Measurements from ENCODE around the gene POGK.
"Not testable (repeated sequence)": the region's sequence is repeated elsewhere in the genome, so short reads cannot be mapped to it uniquely, and the experiment has no call there.

The POGK gene

GRCh38 chr1:166857995-166858394, 18.7 kb downstream of the POGK start:
- no peak for DNase-seq

DNA sequence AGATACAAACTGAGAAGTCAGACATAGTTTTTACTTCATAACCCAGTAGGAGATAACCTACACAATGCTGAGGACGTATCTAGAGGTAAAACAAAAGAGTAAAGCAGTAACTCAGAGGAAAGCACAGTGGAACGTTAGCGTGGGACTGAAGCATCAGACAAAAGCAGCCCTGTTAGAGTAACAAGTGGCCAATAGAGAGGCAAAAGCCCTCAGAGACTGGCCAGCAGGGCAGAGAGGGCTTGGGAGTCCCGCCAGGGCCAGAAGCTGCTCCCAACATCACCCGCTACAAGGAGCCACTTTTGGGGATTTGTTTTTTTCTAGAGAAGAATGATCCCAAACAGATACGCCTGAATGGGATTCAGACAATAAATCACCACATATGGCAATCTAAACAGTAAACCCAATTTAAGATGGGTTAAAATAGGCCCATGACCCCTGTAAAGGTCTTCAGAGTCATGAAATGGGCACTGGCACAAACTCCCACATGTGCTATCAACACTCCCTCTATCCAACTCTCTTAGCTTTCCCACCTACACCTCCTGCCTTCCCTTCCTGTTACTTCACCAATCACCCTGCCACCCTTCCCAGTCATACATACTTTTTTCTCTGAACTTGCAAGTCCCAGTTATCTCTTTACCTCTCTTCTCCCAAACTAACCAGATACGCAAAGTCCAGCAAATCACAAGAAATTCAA, 19.6 kb downstream of the POGK start:
- no peak for DNase-seq

- DNase-seq: no peak
Measured at GRCh38 chr1:166859597-166859996, 20.3 kb downstream of the POGK start.

- DNase-seq: no peak
Measured at GRCh38 chr1:166865926-166866325, 26.7 kb downstream of the POGK start.

- DNase-seq: no peak
Measured at GRCh38 chr1:166868639-166869038, 29.4 kb downstream of the POGK start.

DNA sequence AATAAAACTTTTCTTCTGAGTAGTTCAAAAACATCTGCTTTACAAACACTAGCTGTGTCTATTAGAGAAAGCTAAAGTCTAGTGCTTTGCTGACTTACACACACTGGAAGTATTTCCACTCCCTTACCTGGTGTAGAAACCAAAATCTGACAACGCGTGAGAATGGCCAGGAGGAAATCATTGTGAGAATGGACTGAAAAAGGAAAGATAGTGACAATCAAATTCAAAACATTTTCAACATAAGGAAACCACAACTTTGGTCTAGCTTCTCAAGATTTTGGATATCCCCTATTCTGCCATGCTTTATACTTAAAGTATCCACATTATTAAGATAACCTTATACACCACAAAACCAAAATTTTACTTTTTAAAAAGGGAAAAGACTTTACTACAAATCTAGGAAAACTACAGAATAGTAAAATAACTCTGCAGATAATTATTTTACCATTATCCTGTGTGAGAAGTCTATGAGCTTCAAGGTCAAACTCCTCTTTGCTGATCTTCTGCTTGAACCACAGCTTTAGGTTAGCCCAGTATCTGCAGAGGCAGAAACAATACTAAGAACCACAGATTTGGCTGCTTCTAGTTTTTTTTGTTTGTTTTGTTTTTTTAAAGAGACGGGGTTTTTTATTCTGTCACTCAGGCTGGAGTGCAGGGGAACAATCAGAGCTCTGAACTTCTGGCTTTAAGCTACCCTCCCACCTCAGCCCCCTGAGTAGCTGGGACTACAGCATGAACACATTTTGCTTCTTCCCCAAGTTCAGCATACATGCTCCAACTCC, 30.2 kb downstream of the POGK start:
- DNase-seq: no peak

DNA sequence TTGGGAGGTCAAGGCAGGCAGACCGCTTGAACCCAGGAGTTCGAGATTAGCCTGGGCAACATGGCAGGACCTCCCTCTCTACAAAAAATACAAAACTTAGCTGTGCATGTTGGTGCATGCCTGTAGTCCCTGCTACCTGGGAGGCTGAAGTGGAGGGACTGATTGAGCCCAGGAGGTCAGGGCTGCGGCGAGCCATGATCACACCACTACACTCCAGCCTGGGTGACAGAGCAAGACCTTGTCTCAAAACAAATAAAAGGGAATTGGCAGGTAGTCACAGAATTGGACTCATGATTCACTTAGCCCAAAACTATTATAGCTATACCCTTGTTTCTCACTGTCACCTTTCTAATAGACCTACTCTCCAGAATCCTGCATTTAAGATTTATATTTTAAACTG, 31.3 kb downstream of the POGK start:
- no peak for DNase-seq

GRCh38 chr1:166874464-166874863, 35.2 kb downstream of the POGK start:
- DNase-seq: no peak

GRCh38 chr1:166875302-166875733, 36.0 kb downstream of the POGK start:
- DNase-seq: no peak

DNA sequence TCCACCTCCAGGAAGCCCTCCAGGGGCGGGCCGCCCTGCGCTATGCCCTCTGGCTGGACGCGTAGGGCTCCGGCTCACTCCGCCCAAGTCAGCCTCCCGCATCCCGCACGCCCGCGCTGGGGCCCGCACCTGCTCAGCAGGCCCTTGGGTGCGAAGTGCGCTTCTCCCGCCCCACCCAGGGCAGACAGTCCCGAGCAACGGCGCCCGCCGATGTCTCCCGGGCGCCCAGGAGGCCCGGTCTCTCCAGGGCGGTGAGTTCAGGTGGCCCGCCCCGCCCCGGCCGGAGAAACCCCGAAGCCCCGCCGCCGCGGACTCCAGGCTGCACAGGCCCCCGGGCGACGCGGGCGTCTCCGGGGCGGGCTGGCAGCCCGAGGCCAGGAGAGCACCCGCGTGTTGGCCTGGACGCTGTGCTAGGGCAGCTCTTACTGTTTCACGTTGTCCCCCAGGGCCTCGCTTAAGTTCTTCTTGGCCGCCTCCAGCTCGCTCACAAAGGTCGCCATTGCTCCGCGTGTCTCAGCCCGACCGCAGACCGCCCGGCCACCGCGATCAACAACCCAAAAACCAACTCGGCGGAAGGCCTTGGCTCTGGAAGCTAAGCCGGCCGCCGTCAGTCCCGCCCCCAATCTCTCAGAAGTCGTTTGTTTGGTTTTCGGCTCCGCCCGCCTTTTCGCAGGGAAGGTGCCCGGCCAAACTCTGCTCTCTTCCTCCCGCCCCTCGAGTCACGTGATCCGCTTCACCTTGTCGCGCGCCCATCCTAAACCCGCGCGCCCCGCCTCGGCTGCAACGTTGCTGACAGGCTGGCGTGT, 36.7 kb downstream of the POGK start, which contains the start of gene TADA1:
TADA1 (minus strand) TSS at position 531 of the 806 bp plus-strand sequence; CDS start at position 500, 31 bp downstream.
- DNase-seq: peak; percentile 99

GRCh38 chr1:166876540-166876838, 37.2 kb downstream of the POGK start:
- no peak for DNase-seq

DNA sequence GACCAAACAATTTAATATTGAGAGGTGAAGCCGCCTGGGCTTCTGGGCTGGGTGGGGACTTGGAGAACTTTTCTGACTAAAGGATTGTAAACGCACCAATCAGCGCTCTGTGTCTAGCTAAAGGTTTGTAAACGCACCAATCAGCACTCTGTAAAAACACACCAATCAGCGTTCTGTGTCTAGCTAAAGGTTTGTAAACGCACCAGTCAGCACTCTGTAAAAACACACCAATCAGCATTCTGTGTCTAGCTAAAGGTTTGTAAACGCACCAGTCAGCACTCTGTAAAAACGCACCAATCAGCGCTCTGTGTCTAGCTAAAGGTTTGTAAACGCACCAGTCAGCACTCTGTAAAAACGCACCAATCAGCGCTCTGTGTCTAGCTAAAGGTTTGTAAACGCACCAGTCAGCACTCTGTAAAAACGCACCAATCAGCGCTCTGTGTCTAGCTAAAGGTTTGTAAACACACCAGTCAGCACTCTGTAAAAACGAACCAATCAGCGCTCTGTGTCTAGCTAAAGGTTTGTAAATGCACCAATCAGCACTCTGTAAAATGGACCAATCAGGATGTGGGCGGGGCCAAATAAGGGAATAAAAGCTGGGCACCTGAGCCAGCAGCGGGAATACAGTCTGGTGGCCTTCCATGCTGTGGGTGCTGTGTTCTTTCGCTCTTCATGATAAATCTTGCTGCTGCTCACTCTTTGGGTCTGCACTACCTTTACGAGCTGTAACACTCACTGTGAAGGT, 39.1 kb downstream of the POGK start:
- not testable (repeated sequence) for DNase-seq

GRCh38 chr1:166882893-166883292, 43.6 kb downstream of the POGK start:
- DNase-seq: no peak

- DNase-seq: peak; percentile 34
Measured at GRCh38 chr1:166884040-166884642, 44.9 kb downstream of the POGK start.

- no peak for DNase-seq
Measured at GRCh38 chr1:166884971-166885370, 45.7 kb downstream of the POGK start.

DNA sequence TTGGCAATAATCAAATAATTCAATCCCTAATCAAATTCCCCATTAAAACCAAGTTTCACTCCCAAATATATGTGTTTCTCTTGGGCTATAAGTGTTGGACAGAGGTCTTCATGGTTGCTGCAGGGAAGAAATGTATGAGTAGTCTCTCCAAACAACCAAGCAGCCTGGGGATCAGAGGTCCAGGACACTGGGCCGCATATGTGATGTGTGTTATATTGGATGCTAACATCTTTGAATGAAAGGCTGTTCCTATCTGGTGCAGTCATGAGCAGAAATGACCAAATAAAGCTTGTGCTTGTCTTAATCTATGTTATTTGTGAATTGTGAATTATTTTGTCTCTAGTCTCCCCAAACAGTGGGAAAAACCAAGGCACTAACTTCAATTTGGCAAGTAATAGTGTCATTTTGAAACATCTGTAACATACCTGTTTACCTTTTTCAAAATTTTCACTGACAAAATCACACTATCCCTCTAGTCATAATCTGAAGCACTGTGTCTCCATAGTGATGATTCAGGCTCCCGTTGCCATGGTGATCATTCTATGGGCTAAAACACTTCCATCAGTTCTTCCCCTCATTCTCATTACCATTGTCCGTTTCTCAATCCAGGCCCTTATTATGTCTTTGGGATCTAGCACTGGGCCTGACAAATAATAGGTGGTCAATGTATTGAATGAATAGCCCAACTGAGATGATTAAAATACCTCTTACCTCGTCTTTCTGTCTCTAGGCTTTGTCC, 49.3 kb downstream of the POGK start:
- DNase-seq: no peak

DNA sequence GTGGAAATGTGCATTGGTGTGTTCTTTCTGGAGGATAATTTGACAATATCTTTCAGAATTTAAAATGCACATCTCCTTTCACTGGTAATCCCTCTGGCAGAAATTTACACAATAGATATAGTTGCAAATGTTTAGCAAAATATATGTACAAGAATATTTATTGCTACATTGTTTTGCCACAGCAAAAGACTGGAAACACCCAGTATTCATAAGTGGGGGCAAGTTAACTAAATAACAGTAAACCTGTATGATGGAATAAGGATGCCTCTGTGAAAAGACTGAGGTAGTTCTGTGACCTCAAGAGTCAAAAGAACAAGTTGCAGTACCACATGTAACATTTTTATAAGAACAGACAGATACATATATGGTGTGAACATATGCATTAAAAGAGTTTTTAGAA, 50.5 kb downstream of the POGK start:
- DNase-seq: no peak

GRCh38 chr1:166895766-166896165, 56.5 kb downstream of the POGK start:
- no peak for DNase-seq

GRCh38 chr1:166899769-166900168, 60.5 kb downstream of the POGK start:
- DNase-seq: no peak

DNA sequence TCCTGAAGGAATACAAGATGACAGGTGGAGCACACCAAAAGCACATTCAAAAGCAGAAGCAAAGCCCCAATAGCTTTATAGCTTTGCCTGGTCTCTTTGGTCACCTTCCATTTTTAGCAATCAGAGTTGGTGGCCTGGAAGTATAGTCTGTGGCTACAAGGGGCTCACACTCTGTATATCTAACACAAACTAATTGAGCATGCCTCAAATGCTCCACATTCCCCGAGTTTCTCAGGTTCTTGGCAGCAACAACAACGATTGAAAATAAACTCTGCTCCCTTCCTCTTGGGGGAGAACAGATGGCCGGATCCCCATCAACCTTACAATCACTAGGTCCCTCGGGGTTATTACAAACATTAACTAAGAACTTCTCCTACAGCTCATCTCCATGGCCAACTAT, 61.7 kb downstream of the POGK start:
- DNase-seq: no peak

DNA sequence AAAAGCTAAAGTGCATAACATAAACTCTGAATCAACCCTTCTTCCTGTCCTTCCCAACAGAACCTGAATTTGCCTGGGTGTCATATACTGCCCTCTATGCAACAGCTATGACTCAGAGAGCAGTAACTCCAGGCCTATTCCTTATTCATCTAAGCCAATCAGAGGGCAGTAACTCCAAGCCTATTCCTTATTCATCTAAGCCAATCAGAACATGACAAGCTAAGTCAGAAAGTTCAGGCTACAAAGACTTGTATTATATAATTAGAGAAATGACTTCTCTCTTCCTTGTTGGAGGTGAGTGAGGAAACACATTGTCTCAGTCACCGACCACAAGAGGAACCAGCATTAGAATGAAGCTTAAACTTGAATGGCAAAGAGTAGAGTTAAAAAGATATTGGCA, 63.0 kb downstream of the POGK start:
- DNase-seq: no peak

DNA sequence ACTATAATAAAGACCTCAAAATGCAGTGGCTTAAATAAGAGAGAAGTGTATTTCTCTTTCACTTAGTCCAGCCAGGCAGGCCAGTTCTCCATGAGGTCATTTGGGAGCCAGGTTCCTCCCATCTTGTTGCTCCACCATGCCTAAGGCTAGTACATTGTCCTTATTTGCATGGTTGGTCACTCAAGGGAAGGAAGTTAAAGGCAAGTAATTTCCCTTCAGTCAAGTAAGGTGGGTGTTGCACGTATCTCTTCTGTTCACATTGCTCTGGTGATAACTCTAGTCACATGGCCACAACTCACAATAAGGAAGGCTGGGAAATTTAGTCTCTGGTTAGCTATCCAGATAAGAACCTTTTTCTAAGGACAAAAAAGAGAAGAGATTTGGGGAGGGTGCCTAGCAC, 64.0 kb downstream of the POGK start:
- DNase-seq: no peak

All from activated CD4-positive, alpha-beta T cell treated with anti-CD3 and anti-CD28 coated beads, Interleukin-10, Interleukin-2, amounts not matched to agents 100 ng/mL and 50 ng/mL, durations not matched to agents 16 hours and 8 hours (primary cell).